Upper lobe of right lung (tissue), 1 donor: Measurements from ENCODE around the gene DENND2C. TPM values are rescaled to one million over a fixed set of nuclear protein-coding genes. Genes with fewer than 3 reads are reported as not detected.
"Not testable (repeated sequence)": the region's sequence is repeated elsewhere in the genome, so short reads cannot be mapped to it uniquely, and the experiment has no call there.

ENCODE experiments used
- ATAC-seq: fragments of 200-7000 bp; cut with Tn5 transposase; one replicate; pipeline ENCODE4 v1.9.1; 2020; ENCODE audit warnings: mild to moderate bottlenecking, moderate library complexity
- DNase-seq: peaks from one replicate; pipeline ENCODE4 v3.0.0-alpha.2; 2020
- H3K27ac ChIP-seq: fragments of 200-600 bp; one replicate; pipeline ENCODE4 v1.8.0; 2022
- H3K27me3 ChIP-seq: fragments of 200-600 bp; one replicate; pipeline ENCODE4 v1.8.0; 2022; ENCODE audit warnings: mild to moderate bottlenecking
- H3K36me3 ChIP-seq: fragments of 200-600 bp; one replicate; pipeline ENCODE4 v1.8.0; 2022
- H3K4me1 ChIP-seq: fragments of 200-600 bp; one replicate; pipeline ENCODE4 v1.8.0; 2022
- H3K4me3 ChIP-seq: fragments of 200-600 bp; one replicate; pipeline ENCODE4 v1.8.0; 2022; ENCODE audit warnings: mild to moderate bottlenecking
- H3K9me3 ChIP-seq: fragments of 200-600 bp; one replicate; pipeline ENCODE4 v1.8.0; 2022
- intact Hi-C: fragments of 100-400 bp; cut with DNase I; formaldehyde crosslinking; loops from one replicate; pipeline ENCODE4 v1.11.0; 2022
- total RNA-seq: library from RNA; stranded (reverse); fragmentation: NEBNext Ultra II Directional; extraction: Animal tissue kit (Norgen Biotek cat#: 25700); gene quantifications from one replicate; pipeline ENCODE4 v1.2.1, GENCODE V29; 2021
- TF ChIP-seq, protein P1 (sequence below): fragments of 200-600 bp; IDR thresholded peaks from one replicate; pipeline ENCODE4 v1.8.0; 2022; ENCODE audit warnings: antibody characterized with exemption
- donor health status: DM: no; HTN: yes; CAD: no; lungs with severe emphysema.

DENND2C gene
- total RNA-seq, 1 donor from 2014 or later: 2.3 TPM

DNA sequence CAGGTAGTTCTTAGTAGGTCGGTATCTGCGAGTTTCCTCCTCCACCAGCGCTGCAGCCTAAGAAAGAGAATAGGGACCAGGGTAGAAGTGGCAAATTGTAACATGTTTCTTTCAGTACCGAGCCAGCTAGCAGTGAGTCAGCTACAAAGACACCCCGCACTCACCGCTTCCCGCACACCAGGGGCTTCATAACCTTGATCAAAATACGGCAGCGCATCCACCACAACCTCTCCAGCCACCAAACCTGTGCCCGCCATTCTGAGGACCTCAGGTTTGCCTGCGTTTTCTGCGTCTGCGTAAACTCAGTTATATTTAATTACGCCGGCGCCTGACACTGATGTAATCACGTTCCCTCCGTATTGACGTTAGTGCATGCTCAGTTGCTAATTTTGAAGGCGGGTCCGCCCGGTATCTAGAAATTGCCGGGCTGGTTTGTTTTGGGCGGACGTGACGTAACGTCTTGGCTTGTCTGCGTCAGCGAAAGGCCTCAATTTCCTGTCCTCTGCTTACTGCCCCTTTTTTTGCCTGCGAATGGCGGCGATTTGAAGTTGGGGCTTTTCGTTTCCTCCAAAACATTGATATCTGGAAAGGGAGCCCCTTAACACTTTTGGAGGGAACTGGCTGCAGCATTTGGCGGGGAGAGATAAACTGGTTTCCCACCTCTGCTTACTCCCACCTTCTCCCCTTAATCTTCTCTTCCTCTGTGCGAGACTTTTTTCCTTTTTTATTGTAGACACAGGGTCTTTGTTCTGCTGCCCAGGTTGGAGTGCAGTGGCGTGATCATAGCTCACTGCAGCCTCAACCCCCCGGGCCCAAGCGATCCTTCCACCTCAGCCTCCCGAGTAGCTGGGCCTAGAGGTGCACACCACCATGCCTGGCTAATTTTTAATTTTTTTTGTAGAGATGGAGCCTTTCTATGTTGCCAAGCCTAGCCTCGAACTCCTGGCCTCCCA, 88.2 kb downstream of the DENND2C start, which contains the start of gene BCAS2:
Gene BCAS2 (minus strand): TSS at position 281 of the 953 bp plus-strand sequence. CDS start 24 bp downstream, at position 257.
- H3K27me3 ChIP-seq: no peaks in the 10 kb centered on the region
- H3K36me3 ChIP-seq: peaks cover 27% of the 10 kb centered on the region
- DNase-seq: peak; percentile 96
- H3K9me3 ChIP-seq: no peaks in the 10 kb centered on the region
- intact Hi-C loops: no loop called here
- peak within 1 kb of the TSS; percentile 92 for H3K27ac ChIP-seq
- ATAC-seq: peak; percentile 99
- peaks cover 23% of the 10 kb centered on the region for H3K4me1 ChIP-seq
- peak within 1 kb of the TSS; percentile 70 for H3K4me3 ChIP-seq
- TF ChIP-seq, protein P1, sequence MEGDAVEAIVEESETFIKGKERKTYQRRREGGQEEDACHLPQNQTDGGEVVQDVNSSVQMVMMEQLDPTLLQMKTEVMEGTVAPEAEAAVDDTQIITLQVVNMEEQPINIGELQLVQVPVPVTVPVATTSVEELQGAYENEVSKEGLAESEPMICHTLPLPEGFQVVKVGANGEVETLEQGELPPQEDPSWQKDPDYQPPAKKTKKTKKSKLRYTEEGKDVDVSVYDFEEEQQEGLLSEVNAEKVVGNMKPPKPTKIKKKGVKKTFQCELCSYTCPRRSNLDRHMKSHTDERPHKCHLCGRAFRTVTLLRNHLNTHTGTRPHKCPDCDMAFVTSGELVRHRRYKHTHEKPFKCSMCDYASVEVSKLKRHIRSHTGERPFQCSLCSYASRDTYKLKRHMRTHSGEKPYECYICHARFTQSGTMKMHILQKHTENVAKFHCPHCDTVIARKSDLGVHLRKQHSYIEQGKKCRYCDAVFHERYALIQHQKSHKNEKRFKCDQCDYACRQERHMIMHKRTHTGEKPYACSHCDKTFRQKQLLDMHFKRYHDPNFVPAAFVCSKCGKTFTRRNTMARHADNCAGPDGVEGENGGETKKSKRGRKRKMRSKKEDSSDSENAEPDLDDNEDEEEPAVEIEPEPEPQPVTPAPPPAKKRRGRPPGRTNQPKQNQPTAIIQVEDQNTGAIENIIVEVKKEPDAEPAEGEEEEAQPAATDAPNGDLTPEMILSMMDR: no peak

DNA sequence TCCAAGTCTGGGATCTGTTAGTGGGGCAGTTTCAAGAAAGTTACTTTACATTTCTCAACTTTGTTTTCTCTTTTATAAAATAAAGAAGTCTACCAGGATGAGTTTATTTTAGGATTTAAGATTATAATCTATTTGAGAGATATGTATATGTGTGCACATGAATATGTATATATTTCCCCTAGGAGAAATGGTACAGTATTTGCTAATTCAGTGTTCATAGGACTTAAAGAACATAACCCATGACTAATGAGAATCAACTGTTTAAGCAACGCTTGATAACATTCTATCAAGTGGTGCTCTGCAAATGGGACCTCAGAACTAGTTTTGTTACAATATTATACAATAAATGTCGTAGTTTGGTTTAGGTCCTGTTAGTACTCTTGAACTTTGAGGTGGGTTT, 95.5 kb downstream of the DENND2C start:
- intact Hi-C loops: no loop called here
- no peak for ATAC-seq
- peaks cover 98% of the 10 kb centered on the region for H3K36me3 ChIP-seq

DNA sequence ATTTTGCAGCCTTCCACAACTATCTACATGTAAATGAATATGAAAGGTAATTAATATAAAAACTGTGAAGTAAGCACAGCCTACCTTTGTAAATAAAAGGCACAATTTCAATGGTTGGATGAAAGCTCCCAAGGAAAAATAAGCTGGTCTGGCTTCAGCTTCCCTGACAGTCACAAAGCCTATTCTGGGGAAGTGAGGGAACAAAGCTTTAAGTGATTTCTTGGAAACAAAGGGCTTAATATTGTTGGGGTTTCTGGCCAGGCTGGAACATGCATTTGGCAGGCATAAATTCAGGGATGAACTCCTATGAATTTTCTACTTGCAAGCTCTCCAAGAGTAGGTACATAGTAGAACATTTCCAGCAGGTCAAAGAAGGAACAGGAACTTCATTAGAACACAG, 105.7 kb downstream of the DENND2C start:
- peaks cover 38% of the 10 kb centered on the region for H3K36me3 ChIP-seq
- no peak for ATAC-seq

More for the DNA sequence above, 95.5 kb downstream of the DENND2C start:
- Histone ChIP-seq H3K27me3 (no peaks in the 10 kb centered on the region), H3K9me3 (no peaks in the 10 kb centered on the region), H3K27ac (no peak overlapping the region), H3K4me3 (no peak overlapping the region), H3K4me1 (peaks cover 1% of the 10 kb centered on the region)
- TF ChIP-seq, protein P1: no peak
- DNase-seq: no peak

DNA sequence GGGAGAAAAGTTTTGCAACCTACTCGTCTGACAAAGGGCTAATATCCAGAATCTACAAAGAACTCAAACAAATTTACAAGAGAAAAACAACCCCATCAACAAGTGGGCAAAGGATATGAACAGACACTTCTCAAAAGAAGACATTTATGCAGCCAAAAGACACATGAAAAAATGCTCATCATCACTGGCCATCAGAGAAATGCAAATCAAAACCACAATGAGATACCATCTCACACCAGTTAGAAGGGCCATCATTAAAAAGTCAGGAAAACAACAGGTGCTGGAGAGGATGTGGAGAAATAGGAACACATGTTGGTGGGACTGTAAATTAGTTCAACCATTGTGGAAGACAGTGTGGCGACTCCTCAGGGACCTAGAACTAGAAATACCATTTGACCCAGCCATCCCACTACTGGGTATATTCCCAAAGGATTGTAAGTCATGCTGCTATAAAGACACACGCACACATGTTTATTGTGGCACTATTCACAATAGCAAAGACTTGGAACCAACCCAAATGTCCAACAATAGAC, 106.8 kb downstream of the DENND2C start:
- DNase-seq, H3K9me3 ChIP-seq, ATAC-seq, intact Hi-C loops, H3K27ac ChIP-seq, H3K4me3 ChIP-seq, H3K27me3 ChIP-seq, H3K4me1 ChIP-seq: not testable (repeated sequence)
- H3K36me3 ChIP-seq: peaks cover 27% of the 10 kb centered on the region

More for the DNA sequence above, 105.7 kb downstream of the DENND2C start:
- Histone ChIP-seq H3K9me3 (no peaks in the 10 kb centered on the region), H3K4me3 (no peak overlapping the region), H3K27me3 (no peaks in the 10 kb centered on the region), H3K27ac (no peak overlapping the region), H3K4me1 (no peaks in the 10 kb centered on the region)
- intact Hi-C loops: no loop called here
- TF ChIP-seq, protein P1: no peak
- no peak for DNase-seq

DNA sequence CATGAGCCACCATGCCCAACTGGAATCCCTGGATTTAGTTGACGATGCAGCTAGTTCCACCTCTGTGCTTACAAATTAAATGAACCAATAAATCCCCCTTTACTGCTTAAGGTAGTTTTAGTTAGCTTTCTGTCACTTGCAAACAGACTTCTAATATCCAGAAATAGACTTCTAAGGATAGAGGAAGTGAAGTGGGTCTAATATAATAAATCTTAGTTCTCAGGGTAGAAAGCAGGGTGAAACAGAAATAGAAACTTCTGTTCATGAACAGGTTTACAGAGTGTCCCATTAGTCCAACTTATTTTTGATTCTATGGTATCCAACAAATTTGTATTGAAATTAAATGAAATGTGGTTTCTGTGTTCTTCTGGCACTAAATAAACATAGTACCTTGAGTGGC, 108.5 kb downstream of the DENND2C start:
- H3K4me1 ChIP-seq: no peaks in the 10 kb centered on the region
- intact Hi-C loops: no loop called here
- H3K36me3 ChIP-seq: peaks cover 10% of the 10 kb centered on the region
- ATAC-seq (no peak), DNase-seq (no peak)
- H3K9me3 ChIP-seq: no peaks in the 10 kb centered on the region
- H3K27ac ChIP-seq: no peak overlapping the region
- no peak overlapping the region for H3K4me3 ChIP-seq
- TF ChIP-seq, protein P1: no peak
- no peaks in the 10 kb centered on the region for H3K27me3 ChIP-seq

DNA sequence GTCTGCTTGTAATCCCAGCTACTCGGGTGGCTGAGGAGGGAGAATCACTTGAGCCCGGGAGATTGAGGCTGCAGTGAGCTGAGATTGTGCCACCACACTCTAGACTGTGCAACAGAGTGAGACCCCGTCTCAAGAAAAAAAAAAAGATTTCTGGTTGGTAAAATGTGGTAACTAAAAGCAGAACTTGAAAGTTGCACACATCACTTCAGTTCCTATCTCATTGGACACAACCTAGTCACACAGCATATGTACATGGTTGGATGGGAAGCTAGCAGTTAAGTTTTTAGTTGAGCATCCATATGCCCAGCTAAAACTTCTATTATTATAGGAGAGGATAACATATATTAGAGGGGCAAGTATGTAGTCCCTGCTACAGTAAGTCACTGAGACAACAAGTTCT, 110.5 kb downstream of the DENND2C start:
- no peaks in the 10 kb centered on the region for H3K36me3 ChIP-seq
- TF ChIP-seq, protein P1: no peak
- no peak overlapping the region for H3K4me3 ChIP-seq
- DNase-seq (no peak), ATAC-seq (no peak)
- intact Hi-C loops: no loop called here
- H3K27me3 ChIP-seq: no peaks in the 10 kb centered on the region
- H3K9me3 ChIP-seq: no peaks in the 10 kb centered on the region
- H3K4me1 ChIP-seq: no peaks in the 10 kb centered on the region
- H3K27ac ChIP-seq: no peak overlapping the region
